ENCODE results near the gene ESR1. TPM values are rescaled to one million over a fixed set of nuclear protein-coding genes. Genes with fewer than 3 reads are reported as not detected.

Gene ESR1
- total RNA-seq, 4 donors from 2014 or later = 0.59 to 1.8 (median 1.3) TPM

GRCh38 chr6:151914484-151914883, 107.0 kb downstream of the ESR1 start:
- TF ChIP-seq, protein P1, sequence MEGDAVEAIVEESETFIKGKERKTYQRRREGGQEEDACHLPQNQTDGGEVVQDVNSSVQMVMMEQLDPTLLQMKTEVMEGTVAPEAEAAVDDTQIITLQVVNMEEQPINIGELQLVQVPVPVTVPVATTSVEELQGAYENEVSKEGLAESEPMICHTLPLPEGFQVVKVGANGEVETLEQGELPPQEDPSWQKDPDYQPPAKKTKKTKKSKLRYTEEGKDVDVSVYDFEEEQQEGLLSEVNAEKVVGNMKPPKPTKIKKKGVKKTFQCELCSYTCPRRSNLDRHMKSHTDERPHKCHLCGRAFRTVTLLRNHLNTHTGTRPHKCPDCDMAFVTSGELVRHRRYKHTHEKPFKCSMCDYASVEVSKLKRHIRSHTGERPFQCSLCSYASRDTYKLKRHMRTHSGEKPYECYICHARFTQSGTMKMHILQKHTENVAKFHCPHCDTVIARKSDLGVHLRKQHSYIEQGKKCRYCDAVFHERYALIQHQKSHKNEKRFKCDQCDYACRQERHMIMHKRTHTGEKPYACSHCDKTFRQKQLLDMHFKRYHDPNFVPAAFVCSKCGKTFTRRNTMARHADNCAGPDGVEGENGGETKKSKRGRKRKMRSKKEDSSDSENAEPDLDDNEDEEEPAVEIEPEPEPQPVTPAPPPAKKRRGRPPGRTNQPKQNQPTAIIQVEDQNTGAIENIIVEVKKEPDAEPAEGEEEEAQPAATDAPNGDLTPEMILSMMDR (IDR thresholded peaks at IDR 0.05) = no peak
- TF ChIP-seq POLR2A (IDR thresholded peaks at IDR 0.05) = no peak
- intact Hi-C loops (cut with DNase I; ENCODE audit: low total_unique reads) = no loop called here
- WGBS, 2 donors = 92 to 96% methylated on average over 4 of the region's 4 CpGs
- no peak for DNase-seq (ENCODE audit: low spot score in 2 of 2)
- H3K4me3 ChIP-seq (ENCODE audit: low read depth, poor library complexity, severe bottlenecking) = no peak overlapping the region

DNA sequence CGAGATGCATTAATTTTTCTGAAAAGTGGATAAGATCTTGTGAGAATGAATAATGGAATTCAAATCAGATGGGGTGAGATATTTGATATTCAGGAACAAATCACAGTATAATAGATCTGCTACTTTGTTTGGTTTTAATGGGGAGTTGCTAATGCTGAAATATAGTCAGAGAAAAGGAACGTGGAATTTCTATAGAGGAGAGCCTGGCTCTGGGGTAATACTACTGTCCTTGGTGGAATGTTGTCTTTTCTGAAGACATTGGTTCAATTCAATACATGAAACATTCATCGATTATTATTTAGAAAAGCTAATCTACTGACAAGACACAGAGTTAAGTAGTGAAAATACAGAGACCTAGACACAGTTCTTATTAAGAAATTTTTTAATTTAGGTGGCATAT, 108.6 kb downstream of the ESR1 start:
- no peak for DNase-seq (ENCODE audit: low spot score in 2 of 2)
- TF ChIP-seq POLR2A (IDR thresholded peaks at IDR 0.05) = no peak
- TF ChIP-seq, protein P1 (IDR thresholded peaks at IDR 0.05) = no peak
- WGBS, 2 donors = 67 to 75% methylated on average over 3 of the region's 3 CpGs
- intact Hi-C loops (cut with DNase I; ENCODE audit: low total_unique reads) = no loop called here
- no peak overlapping the region for H3K4me3 ChIP-seq (ENCODE audit: low read depth, poor library complexity, severe bottlenecking)

DNA sequence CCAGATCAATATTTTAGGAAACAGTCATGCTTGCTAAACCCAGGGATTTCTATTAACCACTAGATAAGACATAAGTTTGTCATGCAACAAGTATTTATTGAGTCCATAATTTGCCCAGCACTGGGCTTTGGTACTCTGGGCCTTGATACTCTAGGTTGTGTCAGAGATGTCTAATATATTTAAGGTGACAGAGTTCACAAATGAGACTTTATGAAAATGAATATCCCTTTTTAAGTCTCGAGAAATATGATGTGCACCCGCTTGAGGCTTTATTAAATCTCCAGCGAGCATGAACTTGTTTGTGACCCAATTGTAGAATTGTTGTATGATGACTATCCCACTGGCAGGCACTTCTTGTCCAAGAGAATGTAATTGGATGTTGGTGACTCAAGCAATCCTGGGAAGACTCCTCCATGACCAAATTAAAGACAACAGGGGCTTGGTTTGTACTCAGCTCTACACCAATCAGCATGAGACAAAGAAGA, 109.2 kb downstream of the ESR1 start:
- TF ChIP-seq, protein P1 (IDR thresholded peaks at IDR 0.05) = no peak
- intact Hi-C loops (cut with DNase I; ENCODE audit: low total_unique reads) = no loop called here
- WGBS, 2 donors = 25 to 30% methylated on average over 3 of the region's 3 CpGs
- no peak overlapping the region for H3K4me3 ChIP-seq (ENCODE audit: low read depth, poor library complexity, severe bottlenecking)
- DNase-seq (ENCODE audit: low spot score in 2 of 2) = peak in 1 of 2 donors; percentile 85

GRCh38 chr6:151917531-151918329, 110.2 kb downstream of the ESR1 start:
- intact Hi-C loops (cut with DNase I; ENCODE audit: low total_unique reads) = no loop called here
- 30 to 42% methylated on average over 6 of the region's 6 CpGs for WGBS, 2 donors

GRCh38 chr6:151940307-151940706, 132.8 kb downstream of the ESR1 start:
- intact Hi-C loops (cut with DNase I; ENCODE audit: low total_unique reads) = no loop called here
- no peak overlapping the region for H3K4me3 ChIP-seq (ENCODE audit: low read depth, poor library complexity, severe bottlenecking)
- TF ChIP-seq, protein P1 (IDR thresholded peaks at IDR 0.05) = no peak
- no peak for TF ChIP-seq POLR2A (IDR thresholded peaks at IDR 0.05)
- WGBS, 2 donors = 73 to 75% methylated on average over 3 of the region's 3 CpGs
- DNase-seq (ENCODE audit: low spot score in 2 of 2) = no peak

More at GRCh38 chr6:151917531-151918329, 110.2 kb downstream of the ESR1 start:
- no peak overlapping the region for H3K4me3 ChIP-seq (ENCODE audit: low read depth, poor library complexity, severe bottlenecking)
- no peak for TF ChIP-seq POLR2A (IDR thresholded peaks at IDR 0.05)
- TF ChIP-seq, protein P1 (IDR thresholded peaks at IDR 0.05) = no peak
- DNase-seq (ENCODE audit: low spot score in 2 of 2) = peak in 1 of 2 donors; percentile 34
